Islet of Langerhans (tissue), 1 donor: ENCODE measurements around the gene FLT3LG.
"Not testable (repeated sequence)": the region's sequence is repeated elsewhere in the genome, so short reads cannot be mapped to it uniquely, and the experiment has no call there.

Experiments used
- FAIRE-seq: peaks from one replicate; lab custom pipeline; 2011; peaks lifted over from hg19 to GRCh38; lab: Jason Lieb, UNC

FLT3LG gene

GRCh38 chr19:49463960-49464740 lies 9.9 kb upstream of the FLT3LG start:
- no peak for FAIRE-seq

GRCh38 chr19:49465371-49465770 lies 8.6 kb upstream of the FLT3LG start:
- FAIRE-seq, result no peak

GRCh38 chr19:49468199-49468598 lies 5.8 kb upstream of the FLT3LG start:
- FAIRE-seq, result no peak

GRCh38 chr19:49468746-49469447 lies 5.1 kb upstream of the FLT3LG start:
- no peak for FAIRE-seq

- no peak for FAIRE-seq
Observed at GRCh38 chr19:49469828-49470614, 4.0 kb upstream of the FLT3LG start.

GRCh38 chr19:49470615-49470978 lies 3.4 kb upstream of the FLT3LG start:
- FAIRE-seq, result no peak

- FAIRE-seq, result no peak
Observed at GRCh38 chr19:49472936-49473335, 1.1 kb upstream of the FLT3LG start.

GRCh38 chr19:49473501-49473867 lies 531 bp upstream of the FLT3LG start:
- FAIRE-seq, result not testable (repeated sequence)

- FAIRE-seq, result no peak
Observed at GRCh38 chr19:49474542-49474924, 518 bp downstream of the FLT3LG start.

- no peak for FAIRE-seq
Observed at GRCh38 chr19:49475191-49475917, 1.3 kb downstream of the FLT3LG start.

GRCh38 chr19:49475995-49476880 lies 2.2 kb downstream of the FLT3LG start:
- FAIRE-seq, result no peak

GRCh38 chr19:49479975-49480628 lies 6.1 kb downstream of the FLT3LG start:
- FAIRE-seq, result no peak

GRCh38 chr19:49481020-49481683 lies 7.1 kb downstream of the FLT3LG start:
- no peak for FAIRE-seq

GRCh38 chr19:49486232-49486631 lies 12.2 kb downstream of the FLT3LG start:
- FAIRE-seq, result no peak

GRCh38 chr19:49486710-49487276 lies 12.8 kb downstream of the FLT3LG start:
- no peak for FAIRE-seq

GRCh38 chr19:49487277-49488045 lies 13.4 kb downstream of the FLT3LG start, which contains the start of gene RPL13A:
Gene RPL13A, plus strand, starts transcription at chr19:49487608. Its CDS starts 22 bp downstream, at chr19:49487630.
- peak; percentile 85 for FAIRE-seq

- FAIRE-seq, result no peak
Observed at GRCh38 chr19:49488046-49488862, 14.2 kb downstream of the FLT3LG start.
